HEK293 (cell line): Measurements from ENCODE around the gene UBALD2.

Source experiments
- CTCF ChIA-PET: fragments of 350-600 bp; formaldehyde crosslinking; extraction: SDS; loops from one replicate; lab custom pipeline; 2021; ENCODE audit warnings: antibody characterized with exemption; lab: Yijun Ruan, JAX
- POLR2A ChIA-PET: fragments of 300-600 bp; formaldehyde crosslinking; extraction: SDS; loops from one replicate; lab custom pipeline; 2020; ENCODE audit warnings: antibody characterized with exemption, inconsistent platforms; lab: Yijun Ruan, JAX
- H3K27ac ChIP-seq: fragments of 200-500 bp; sonication (Bioruptor generic); 2 replicates; pipeline ENCODE4 v1.5.1; 2014; ENCODE audit warnings: low read depth, low read length, control low read depth, inconsistent platforms; ENCODE audit errors: extremely low read depth
- H3K36me3 ChIP-seq, 2 experiments: fragments of 200-500 bp in 1 of 2; sonication (Bioruptor generic) in 1 of 2; 1 replicate in 1 of 2; 2 replicates in 1 of 2; pipeline ENCODE4 v1.5.1; 2014 to 2017; ENCODE audit warnings: inconsistent platforms in 2 of 2, low read length in 2 of 2; ENCODE audit not compliant: control insufficient read depth in 2 of 2, insufficient read depth in 1 of 2
- H3K4me1 ChIP-seq: fragments of 200-500 bp; sonication (Bioruptor generic); 2 replicates; pipeline ENCODE4 v1.5.1; 2014; ENCODE audit warnings: mild to moderate bottlenecking, low read length, inconsistent platforms; ENCODE audit not compliant: control insufficient read depth, insufficient read depth
- H3K4me3 ChIP-seq: 2 replicates; pipeline ENCODE4 v1.5.1; 2011; ENCODE audit warnings: low read depth, mild to moderate bottlenecking, control low read depth, low read length, moderate library complexity
- H3K9me3 ChIP-seq: fragments of 200-500 bp; sonication (Bioruptor generic); 2 replicates; pipeline ENCODE4 v1.5.1; 2014; ENCODE audit warnings: low read depth, low read length, inconsistent platforms; ENCODE audit not compliant: control insufficient read depth, insufficient read depth
- BCL11B ChIP-seq: fragments of 450-650 bp; formaldehyde crosslinking; IDR thresholded peaks from 2 replicates; pipeline ENCODE4 v1.5.1; 2016; ENCODE audit warnings: low read depth, missing biosample characterization, missing genetic modification characterization
- KLF7 ChIP-seq: fragments of 450-650 bp; formaldehyde crosslinking; IDR thresholded peaks from 2 replicates; pipeline ENCODE4 v1.5.1; 2016; ENCODE audit warnings: missing biosample characterization, missing genetic modification characterization, borderline replicate concordance
- PRDM1 ChIP-seq: fragments of 450-650 bp; formaldehyde crosslinking; IDR thresholded peaks from 2 replicates; pipeline ENCODE4; 2016; ENCODE audit warnings: missing biosample characterization, missing genetic modification characterization
- PRDM2 ChIP-seq: fragments of 450-650 bp; formaldehyde crosslinking; IDR thresholded peaks from 2 replicates; pipeline ENCODE4 v1.5.1; 2016; ENCODE audit warnings: missing biosample characterization, missing genetic modification characterization, borderline replicate concordance
- SP7 ChIP-seq: fragments of 450-650 bp; formaldehyde crosslinking; IDR thresholded peaks from 2 replicates; pipeline ENCODE4 v1.5.1; 2016; ENCODE audit warnings: missing biosample characterization, missing genetic modification characterization
- ZBTB17 ChIP-seq: fragments of 450-650 bp; formaldehyde crosslinking; IDR thresholded peaks from 2 replicates; pipeline ENCODE4 v1.5.1; 2016; ENCODE audit warnings: missing biosample characterization, missing genetic modification characterization
- ZBTB7A ChIP-seq: fragments of 450-650 bp; formaldehyde crosslinking; IDR thresholded peaks from 2 replicates; pipeline ENCODE4 v1.5.1; 2016; ENCODE audit warnings: low read depth, missing biosample characterization, missing genetic modification characterization
- ZNF132 ChIP-seq: fragments of 450-650 bp; formaldehyde crosslinking; IDR thresholded peaks from 2 replicates; pipeline ENCODE4 v1.5.1; 2017; ENCODE audit warnings: missing biosample characterization, missing genetic modification characterization, borderline replicate concordance
- ZNF221 ChIP-seq: fragments of 450-650 bp; formaldehyde crosslinking; IDR thresholded peaks from 2 replicates; pipeline ENCODE4 v1.5.1; 2017; ENCODE audit warnings: missing biosample characterization, missing genetic modification characterization, borderline replicate concordance
- ZNF23 ChIP-seq: fragments of 450-650 bp; formaldehyde crosslinking; IDR thresholded peaks from 2 replicates; pipeline ENCODE4 v1.5.1; 2016; ENCODE audit warnings: missing biosample characterization, missing genetic modification characterization, borderline replicate concordance
- ZNF24 ChIP-seq: fragments of 450-650 bp; formaldehyde crosslinking; IDR thresholded peaks from 2 replicates; pipeline ENCODE4 v1.5.1; 2016; ENCODE audit warnings: missing biosample characterization, missing genetic modification characterization
- ZNF302 ChIP-seq: fragments of 450-650 bp; formaldehyde crosslinking; IDR thresholded peaks from 2 replicates; pipeline ENCODE4 v1.5.1; 2016; ENCODE audit warnings: missing biosample characterization, missing genetic modification characterization, low read depth
- ZNF37A ChIP-seq: fragments of 450-650 bp; IDR thresholded peaks from 2 replicates; pipeline ENCODE4 v1.5.1; 2018; ENCODE audit warnings: missing biosample characterization, missing genetic modification characterization
- ZNF473 ChIP-seq: fragments of 450-650 bp; formaldehyde crosslinking; IDR thresholded peaks from 2 replicates; pipeline ENCODE4 v1.5.1; 2017; ENCODE audit warnings: missing biosample characterization, missing genetic modification characterization
- ZNF521 ChIP-seq: fragments of 450-650 bp; formaldehyde crosslinking; IDR thresholded peaks from 2 replicates; pipeline ENCODE4 v1.5.1; 2017; ENCODE audit warnings: missing biosample characterization, mild to moderate bottlenecking, missing genetic modification characterization
- ZNF585B ChIP-seq: fragments of 450-650 bp; formaldehyde crosslinking; IDR thresholded peaks from 2 replicates; pipeline ENCODE4 v1.5.1; 2016; ENCODE audit warnings: missing biosample characterization, missing genetic modification characterization
- ZNF621 ChIP-seq: fragments of 450-650 bp; formaldehyde crosslinking; IDR thresholded peaks from 2 replicates; pipeline ENCODE4 v1.5.1; 2017; ENCODE audit warnings: missing biosample characterization, missing genetic modification characterization
- ZNF658 ChIP-seq: fragments of 450-650 bp; formaldehyde crosslinking; IDR thresholded peaks from 2 replicates; pipeline ENCODE4; 2016; ENCODE audit warnings: missing biosample characterization, missing genetic modification characterization
- ZNF792 ChIP-seq: fragments of 450-650 bp; formaldehyde crosslinking; IDR thresholded peaks from 2 replicates; pipeline ENCODE4 v1.5.1; 2016; ENCODE audit warnings: missing biosample characterization, missing genetic modification characterization
- TF ChIP-seq, protein P1 (sequence below): fragments of 450-650 bp; formaldehyde crosslinking; IDR thresholded peaks from 2 replicates; pipeline ENCODE4 v1.5.1; 2016; ENCODE audit warnings: missing biosample characterization, missing genetic modification characterization
- TF ChIP-seq, protein P2 (sequence below): fragments of 450-650 bp; formaldehyde crosslinking; IDR thresholded peaks from 2 replicates; pipeline ENCODE4 v1.5.1; 2017; ENCODE audit warnings: missing biosample characterization, missing genetic modification characterization

Gene UBALD2

DNA sequence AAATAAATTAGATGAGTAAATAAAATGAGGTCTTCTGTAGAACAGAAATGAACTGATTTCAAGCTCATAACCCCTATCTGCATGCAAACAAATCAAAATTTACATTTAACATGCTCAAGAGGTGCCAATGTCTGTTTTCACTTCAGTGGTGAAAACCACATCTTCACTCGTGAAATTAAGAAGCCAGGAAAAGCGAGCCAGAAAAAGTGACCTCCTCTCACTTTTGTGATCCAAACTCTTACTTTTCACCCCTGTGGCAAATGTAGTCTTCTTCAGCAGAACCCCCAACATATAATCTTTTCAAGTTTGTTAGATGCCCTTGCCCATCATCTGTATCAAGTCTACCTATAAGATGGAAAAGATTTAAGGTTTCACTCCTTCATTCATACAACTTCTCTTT lies 52.4 kb downstream of the UBALD2 start:
- no peak overlapping the region for H3K4me3 ChIP-seq
- no peak overlapping the region for H3K27ac ChIP-seq
- CTCF ChIA-PET: interaction anchor here (0.8 to 2.4 kb wide), 5 partner anchors 18 to 141 kb away, joined by 3 to 13 read pairs (median 6); no protein-coding TSS in a partner anchor
- no peaks in the 10 kb centered on the region for H3K4me1 ChIP-seq
- TF ChIP-seq ZNF302 (tag by site-specific recombination) (no peak), PRDM1 (peak; percentile 96)
- peaks cover 55 to 64% of the 10 kb centered on the region in 2 experiments for H3K36me3 ChIP-seq
- POLR2A ChIA-PET: interaction anchor here (0.6 kb wide), 1 partner anchor 11 kb away, joined by 3 read pairs; no protein-coding TSS in a partner anchor
- no peaks in the 10 kb centered on the region for H3K9me3 ChIP-seq

GRCh38 chr17:76318586-76318985 lies 53.4 kb downstream of the UBALD2 start:
- POLR2A ChIA-PET: no interaction called here
- H3K9me3 ChIP-seq: no peaks in the 10 kb centered on the region
- H3K4me3 ChIP-seq: no peak overlapping the region
- peaks cover 61 to 63% of the 10 kb centered on the region in 2 experiments for H3K36me3 ChIP-seq
- TF ChIP-seq, protein P1, sequence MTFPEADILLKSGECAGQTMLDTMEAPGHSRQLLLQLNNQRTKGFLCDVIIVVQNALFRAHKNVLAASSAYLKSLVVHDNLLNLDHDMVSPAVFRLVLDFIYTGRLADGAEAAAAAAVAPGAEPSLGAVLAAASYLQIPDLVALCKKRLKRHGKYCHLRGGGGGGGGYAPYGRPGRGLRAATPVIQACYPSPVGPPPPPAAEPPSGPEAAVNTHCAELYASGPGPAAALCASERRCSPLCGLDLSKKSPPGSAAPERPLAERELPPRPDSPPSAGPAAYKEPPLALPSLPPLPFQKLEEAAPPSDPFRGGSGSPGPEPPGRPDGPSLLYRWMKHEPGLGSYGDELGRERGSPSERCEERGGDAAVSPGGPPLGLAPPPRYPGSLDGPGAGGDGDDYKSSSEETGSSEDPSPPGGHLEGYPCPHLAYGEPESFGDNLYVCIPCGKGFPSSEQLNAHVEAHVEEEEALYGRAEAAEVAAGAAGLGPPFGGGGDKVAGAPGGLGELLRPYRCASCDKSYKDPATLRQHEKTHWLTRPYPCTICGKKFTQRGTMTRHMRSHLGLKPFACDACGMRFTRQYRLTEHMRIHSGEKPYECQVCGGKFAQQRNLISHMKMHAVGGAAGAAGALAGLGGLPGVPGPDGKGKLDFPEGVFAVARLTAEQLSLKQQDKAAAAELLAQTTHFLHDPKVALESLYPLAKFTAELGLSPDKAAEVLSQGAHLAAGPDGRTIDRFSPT (tag by site-specific recombination): no peak
- TF ChIP-seq ZNF473 (tag by site-specific recombination): no peak
- TF ChIP-seq ZNF23 (tag by site-specific recombination): no peak
- no peak for TF ChIP-seq ZNF621
- TF ChIP-seq ZNF221 (tag by site-specific recombination): no peak
- TF ChIP-seq, protein P2, sequence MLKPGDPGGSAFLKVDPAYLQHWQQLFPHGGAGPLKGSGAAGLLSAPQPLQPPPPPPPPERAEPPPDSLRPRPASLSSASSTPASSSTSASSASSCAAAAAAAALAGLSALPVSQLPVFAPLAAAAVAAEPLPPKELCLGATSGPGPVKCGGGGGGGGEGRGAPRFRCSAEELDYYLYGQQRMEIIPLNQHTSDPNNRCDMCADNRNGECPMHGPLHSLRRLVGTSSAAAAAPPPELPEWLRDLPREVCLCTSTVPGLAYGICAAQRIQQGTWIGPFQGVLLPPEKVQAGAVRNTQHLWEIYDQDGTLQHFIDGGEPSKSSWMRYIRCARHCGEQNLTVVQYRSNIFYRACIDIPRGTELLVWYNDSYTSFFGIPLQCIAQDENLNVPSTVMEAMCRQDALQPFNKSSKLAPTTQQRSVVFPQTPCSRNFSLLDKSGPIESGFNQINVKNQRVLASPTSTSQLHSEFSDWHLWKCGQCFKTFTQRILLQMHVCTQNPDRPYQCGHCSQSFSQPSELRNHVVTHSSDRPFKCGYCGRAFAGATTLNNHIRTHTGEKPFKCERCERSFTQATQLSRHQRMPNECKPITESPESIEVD: no peak
- no peak for TF ChIP-seq ZNF658 (tag by site-specific recombination)
- no peak for TF ChIP-seq ZNF521 (tag by site-specific recombination)
- TF ChIP-seq PRDM2 (tag by site-specific recombination): no peak
- TF ChIP-seq ZNF24: no peak
- TF ChIP-seq KLF7 (tag by site-specific recombination): no peak
- no peak for TF ChIP-seq ZNF792 (tag by site-specific recombination)
- TF ChIP-seq ZNF585B (tag by site-specific recombination): no peak
- no peak for TF ChIP-seq SP7 (tag by site-specific recombination)
- no peak for TF ChIP-seq BCL11B (tag by site-specific recombination)
- no peak for TF ChIP-seq ZNF132 (tag by site-specific recombination)
- no peak for TF ChIP-seq ZBTB7A (tag by site-specific recombination)
- TF ChIP-seq ZNF37A: no peak
- no peak for TF ChIP-seq ZBTB17 (tag by site-specific recombination)
- no peak overlapping the region for H3K27ac ChIP-seq
- CTCF ChIA-PET: interaction anchor here (0.7 to 1.7 kb wide), 2 partner anchors 79 to 545 kb away, joined by 3 to 4 read pairs; no protein-coding TSS in a partner anchor
- H3K4me1 ChIP-seq: no peaks in the 10 kb centered on the region
